ENCODE results near the gene RUFY4. TPM values are rescaled to one million over a fixed set of nuclear protein-coding genes. Genes with fewer than 3 reads are reported as not detected.

The RUFY4 gene
- total and polyA plus RNA-seq, 7 experiments from 2014 or later = 0.40 to 6.6 (median 2.4) TPM; not detected in 2

- no peak overlapping the region for H3K27ac ChIP-seq (ENCODE audit: low read depth, low read length)
- H3K9me3 Mint-ChIP-seq = peaks cover 4 to 24% (median 10%) of the 10 kb centered on the region in 11 donors
- peaks cover 0 to 4% (median 0%) of the 10 kb centered on the region in 3 experiments for H3K9me3 ChIP-seq (ENCODE audit: control insufficient read depth in 2 of 3, low read length in 3 of 3)
- DNase-seq = no peak
- no peaks in the 10 kb centered on the region for H3K36me3 ChIP-seq (ENCODE audit: control insufficient read depth in 2 of 3, insufficient read depth in 3 of 3, low read length in 3 of 3)
- H3K4me1 Mint-ChIP-seq = peaks cover 0 to 4% (median 0%) of the 10 kb centered on the region in 7 donors
- CTCF ChIA-PET = interaction anchor here (0.8 kb wide), 1 partner anchor 13 kb away, joined by 3 read pairs; the partner anchor contains the start of gene RUFY4
- POLR2A ChIA-PET = no interaction called here
- H3K27me3 ChIP-seq (ENCODE audit: control insufficient read depth in 2 of 2, insufficient read depth in 2 of 2, low read length in 2 of 2) = no peaks in the 10 kb centered on the region
- no peaks in the 10 kb centered on the region for H3K4me1 ChIP-seq (ENCODE audit: control insufficient read depth in 2 of 2, insufficient read depth in 2 of 2, low read length in 2 of 2)
- peaks cover 3 to 18% (median 5%) of the 10 kb centered on the region in 5 donors for H3K36me3 Mint-ChIP-seq
- H3K27me3 Mint-ChIP-seq = peaks cover 0 to 10% (median 5%) of the 10 kb centered on the region in 5 donors
- H3K4me3 Mint-ChIP-seq = no peak overlapping the region
- H3K27ac Mint-ChIP-seq = no peak overlapping the region
- no peak overlapping the region for H3K4me3 ChIP-seq (ENCODE audit: low read length)
- ATAC-seq = no peak
- intact Hi-C loops (cut with micrococcal nuclease) = no loop called here
Observed at GRCh38 chr2:218081695-218082094, 12.6 kb downstream of the RUFY4 start.

GRCh38 chr2:218082586-218083351 is 13.7 kb downstream of the RUFY4 start:
- Mint-ChIP-seq H3K27ac (no peak overlapping the region), H3K9me3 (peaks cover 4 to 25% (median 11%) of the 10 kb centered on the region in 11 donors), H3K4me1 (peaks cover 0 to 2% (median 0%) of the 10 kb centered on the region in 7 donors), H3K27me3 (peaks cover 0 to 10% (median 5%) of the 10 kb centered on the region in 5 donors), H3K36me3 (peaks cover 3 to 19% (median 5%) of the 10 kb centered on the region in 5 donors), H3K4me3 (no peak overlapping the region)
- Histone ChIP-seq H3K4me3 (ENCODE audit: low read length) (no peak overlapping the region), H3K27me3 (ENCODE audit: control insufficient read depth in 2 of 2, insufficient read depth in 2 of 2, low read length in 2 of 2) (no peaks in the 10 kb centered on the region), H3K9me3 (ENCODE audit: control insufficient read depth in 2 of 3, low read length in 3 of 3) (peaks cover 0 to 5% (median 0%) of the 10 kb centered on the region in 3 experiments), H3K27ac (ENCODE audit: low read depth, low read length) (no peak overlapping the region), H3K4me1 (ENCODE audit: control insufficient read depth in 2 of 2, insufficient read depth in 2 of 2, low read length in 2 of 2) (no peaks in the 10 kb centered on the region), H3K36me3 (ENCODE audit: control insufficient read depth in 2 of 3, insufficient read depth in 3 of 3, low read length in 3 of 3) (no peaks in the 10 kb centered on the region)
- CTCF ChIA-PET = interaction anchor here (0.8 kb wide), 1 partner anchor 14 kb away, joined by 3 read pairs; the partner anchor contains the start of gene RUFY4
- no peak for DNase-seq
- intact Hi-C loops (cut with micrococcal nuclease) = no loop called here
- POLR2A ChIA-PET = no interaction called here
- ATAC-seq = no peak

GRCh38 chr2:218083352-218083676 is 14.3 kb downstream of the RUFY4 start:
- ChIA-PET CTCF (no interaction called here), POLR2A (no interaction called here)
- DNase-seq (no peak), ATAC-seq (no peak)
- no peaks in the 10 kb centered on the region for H3K4me1 ChIP-seq (ENCODE audit: control insufficient read depth in 2 of 2, insufficient read depth in 2 of 2, low read length in 2 of 2)
- peaks cover 0 to 5% (median 0%) of the 10 kb centered on the region in 3 experiments for H3K9me3 ChIP-seq (ENCODE audit: control insufficient read depth in 2 of 3, low read length in 3 of 3)
- Mint-ChIP-seq H3K27me3 (peaks cover 0 to 10% (median 5%) of the 10 kb centered on the region in 5 donors), H3K36me3 (peaks cover 3 to 19% (median 5%) of the 10 kb centered on the region in 5 donors), H3K4me1 (peaks cover 0 to 2% (median 0%) of the 10 kb centered on the region in 7 donors), H3K27ac (no peak overlapping the region), H3K4me3 (no peak overlapping the region), H3K9me3 (peaks cover 4 to 25% (median 11%) of the 10 kb centered on the region in 11 donors)
- H3K27ac ChIP-seq (ENCODE audit: low read depth, low read length) = no peak overlapping the region
- no peaks in the 10 kb centered on the region for H3K27me3 ChIP-seq (ENCODE audit: control insufficient read depth in 2 of 2, insufficient read depth in 2 of 2, low read length in 2 of 2)
- intact Hi-C loops (cut with micrococcal nuclease) = no loop called here
- no peak overlapping the region for H3K4me3 ChIP-seq (ENCODE audit: low read length)
- no peaks in the 10 kb centered on the region for H3K36me3 ChIP-seq (ENCODE audit: control insufficient read depth in 2 of 3, insufficient read depth in 3 of 3, low read length in 3 of 3)

GRCh38 chr2:218086478-218086877 is 17.4 kb downstream of the RUFY4 start:
- intact Hi-C loops (cut with micrococcal nuclease) = no loop called here
- Mint-ChIP-seq H3K36me3 (peaks cover 3 to 19% (median 8%) of the 10 kb centered on the region in 5 donors), H3K27ac (no peak overlapping the region), H3K9me3 (peaks cover 4 to 25% (median 14%) of the 10 kb centered on the region in 11 donors), H3K4me1 (no peaks in the 10 kb centered on the region), H3K27me3 (peaks cover 3 to 10% (median 5%) of the 10 kb centered on the region in 5 donors), H3K4me3 (no peak overlapping the region)
- POLR2A ChIA-PET = interaction anchor here (0.8 kb wide), 1 partner anchor 1800 kb away, joined by 3 read pairs; no protein-coding TSS in a partner anchor
- Histone ChIP-seq H3K9me3 (ENCODE audit: control insufficient read depth in 2 of 3, low read length in 3 of 3) (peaks cover 0 to 5% (median 0%) of the 10 kb centered on the region in 3 experiments), H3K27me3 (ENCODE audit: control insufficient read depth in 2 of 2, insufficient read depth in 2 of 2, low read length in 2 of 2) (no peaks in the 10 kb centered on the region), H3K4me1 (ENCODE audit: control insufficient read depth in 2 of 2, insufficient read depth in 2 of 2, low read length in 2 of 2) (no peaks in the 10 kb centered on the region), H3K36me3 (ENCODE audit: control insufficient read depth in 2 of 3, insufficient read depth in 3 of 3, low read length in 3 of 3) (no peaks in the 10 kb centered on the region), H3K27ac (ENCODE audit: low read depth, low read length) (no peak overlapping the region), H3K4me3 (ENCODE audit: low read length) (no peak overlapping the region)
- CTCF ChIA-PET = interaction anchor here (0.6 kb wide), 1 partner anchor 1017 kb away, joined by 3 read pairs; no protein-coding TSS in a partner anchor
- ATAC-seq (no peak), DNase-seq (no peak)

GRCh38 chr2:218089259-218089658 is 20.2 kb downstream of the RUFY4 start:
- no peak overlapping the region for H3K4me3 ChIP-seq (ENCODE audit: low read length)
- peaks cover 0 to 19% (median 8%) of the 10 kb centered on the region in 5 donors for H3K36me3 Mint-ChIP-seq
- no peaks in the 10 kb centered on the region for H3K27me3 ChIP-seq (ENCODE audit: control insufficient read depth in 2 of 2, insufficient read depth in 2 of 2, low read length in 2 of 2)
- H3K27me3 Mint-ChIP-seq = peaks cover 0 to 10% (median 4%) of the 10 kb centered on the region in 5 donors
- peaks cover 0 to 5% (median 0%) of the 10 kb centered on the region in 3 experiments for H3K9me3 ChIP-seq (ENCODE audit: control insufficient read depth in 2 of 3, low read length in 3 of 3)
- ATAC-seq (no peak), DNase-seq (no peak)
- H3K4me1 ChIP-seq (ENCODE audit: control insufficient read depth in 2 of 2, insufficient read depth in 2 of 2, low read length in 2 of 2) = no peaks in the 10 kb centered on the region
- no peaks in the 10 kb centered on the region for H3K36me3 ChIP-seq (ENCODE audit: control insufficient read depth in 2 of 3, insufficient read depth in 3 of 3, low read length in 3 of 3)
- ChIA-PET CTCF (no interaction called here), POLR2A (no interaction called here)
- intact Hi-C loops (cut with micrococcal nuclease) = no loop called here
- no peak overlapping the region for H3K27ac Mint-ChIP-seq
- no peak overlapping the region for H3K27ac ChIP-seq (ENCODE audit: low read depth, low read length)
- H3K9me3 Mint-ChIP-seq = peaks cover 4 to 25% (median 14%) of the 10 kb centered on the region in 11 donors
- H3K4me1 Mint-ChIP-seq = no peaks in the 10 kb centered on the region
- no peak overlapping the region for H3K4me3 Mint-ChIP-seq

GRCh38 chr2:218091746-218092145 is 22.7 kb downstream of the RUFY4 start:
- ChIA-PET POLR2A (no interaction called here), CTCF (no interaction called here)
- Mint-ChIP-seq H3K36me3 (peaks cover 0 to 4% (median 0%) of the 10 kb centered on the region in 5 donors), H3K27ac (peak overlapping the region in 1 of 9 donors; percentile 23), H3K27me3 (peaks cover 0 to 4% (median 2%) of the 10 kb centered on the region in 5 donors), H3K4me3 (no peak overlapping the region), H3K9me3 (peaks cover 0 to 6% (median under 1%) of the 10 kb centered on the region in 11 donors), H3K4me1 (no peaks in the 10 kb centered on the region)
- no peak overlapping the region for H3K27ac ChIP-seq (ENCODE audit: low read depth, low read length)
- H3K4me1 ChIP-seq (ENCODE audit: control insufficient read depth in 2 of 2, insufficient read depth in 2 of 2, low read length in 2 of 2) = no peaks in the 10 kb centered on the region
- H3K36me3 ChIP-seq (ENCODE audit: control insufficient read depth in 2 of 3, insufficient read depth in 3 of 3, low read length in 3 of 3) = no peaks in the 10 kb centered on the region
- H3K27me3 ChIP-seq (ENCODE audit: control insufficient read depth in 2 of 2, insufficient read depth in 2 of 2, low read length in 2 of 2) = no peaks in the 10 kb centered on the region
- intact Hi-C loops (cut with micrococcal nuclease) = no loop called here
- DNase-seq (no peak), ATAC-seq (peak; percentile 60)
- H3K9me3 ChIP-seq (ENCODE audit: control insufficient read depth in 2 of 3, low read length in 3 of 3) = peaks cover 0 to under 1% (median 0%) of the 10 kb centered on the region in 3 experiments
- H3K4me3 ChIP-seq (ENCODE audit: low read length) = no peak overlapping the region

All from naive thymus-derived CD4-positive, alpha-beta T cell (primary cell).